ENCODE measurements around the gene MRPL9. TPM values are rescaled to one million over a fixed set of nuclear protein-coding genes. Genes with fewer than 3 reads are reported as not detected.
A peak's percentile ranks its signal among the peaks of the same experiment; 100 is the strongest.
"Not testable (repeated sequence)": the region's sequence is repeated elsewhere in the genome, so short reads cannot be mapped to it uniquely, and the experiment has no call there.

The MRPL9 gene
- total RNA-seq, 2 experiments from 2014 or later, result 87.4 to 95.0 TPM

DNA sequence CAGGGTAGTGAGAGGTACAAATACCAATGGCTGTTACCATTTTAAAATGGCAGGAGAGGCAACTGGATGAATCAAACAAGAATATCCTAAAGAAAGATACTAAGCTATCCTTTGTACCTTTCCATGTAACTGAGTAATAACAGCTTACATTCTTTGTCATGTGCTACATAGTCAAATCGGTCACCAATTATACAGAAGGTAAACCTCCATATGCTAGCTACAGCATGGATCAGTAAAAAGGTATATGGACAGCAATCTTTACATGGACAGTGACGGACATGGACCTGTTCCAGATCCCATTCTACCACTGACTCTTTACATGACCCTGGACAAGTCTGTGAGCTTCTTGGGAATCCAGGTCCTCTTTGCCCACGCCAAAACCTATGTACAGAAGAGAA lies 13.4 kb upstream of the MRPL9 start:
- DNase-seq, result no peak
- no peaks in the 10 kb centered on the region for H3K27me3 Mint-ChIP-seq
- no peak for ATAC-seq (ENCODE audit: low read depth)
- POLR2A ChIA-PET, result no interaction called here
- H3K36me3 Mint-ChIP-seq, result peaks cover 6% of the 10 kb centered on the region
- no peak overlapping the region for H3K4me3 Mint-ChIP-seq
- peaks cover 2% of the 10 kb centered on the region for H3K4me1 Mint-ChIP-seq
- no peak overlapping the region for H3K27ac Mint-ChIP-seq
- H3K9me3 Mint-ChIP-seq, result no peaks in the 10 kb centered on the region

DNA sequence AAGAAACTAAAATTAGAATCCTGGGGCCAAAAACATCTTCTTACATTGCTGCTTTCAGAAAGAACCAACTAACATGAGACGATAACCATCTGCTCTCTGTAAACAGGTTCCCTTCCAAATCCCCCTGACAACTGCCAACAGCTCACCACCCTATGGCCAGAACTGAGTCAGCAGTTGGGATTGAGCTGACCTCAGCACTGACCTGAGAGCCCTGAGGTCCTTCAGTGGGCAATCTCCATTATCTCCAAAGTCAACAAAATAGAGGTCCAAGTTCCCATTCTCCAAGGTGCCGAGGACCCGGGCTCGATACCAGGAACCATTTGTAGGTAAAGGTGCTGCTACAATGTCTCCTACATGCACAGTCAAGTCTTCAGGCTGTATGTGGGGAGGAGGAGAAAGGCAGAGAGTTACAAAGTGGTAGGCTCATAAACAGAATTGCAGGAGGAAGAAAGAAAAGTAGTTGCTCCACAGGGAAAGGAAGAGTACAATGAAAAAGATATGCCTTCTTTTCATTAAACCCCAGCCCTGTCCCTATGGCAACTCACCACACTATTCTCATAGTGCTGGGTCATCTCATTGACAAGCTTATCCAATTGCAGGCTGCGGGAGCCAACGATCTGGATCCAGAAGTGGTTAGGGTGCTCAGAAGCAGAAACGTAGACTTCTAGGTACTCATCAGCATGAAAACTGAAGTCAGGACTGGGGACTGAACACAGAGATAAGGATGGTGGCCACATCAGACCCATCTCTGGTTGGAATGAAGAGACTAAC lies 12.8 kb upstream of the MRPL9 start:
- DNase-seq (no peak), ATAC-seq (ENCODE audit: low read depth) (no peak)
- Mint-ChIP-seq H3K27ac (no peak overlapping the region), H3K27me3 (no peaks in the 10 kb centered on the region), H3K4me3 (no peak overlapping the region), H3K36me3 (peaks cover 4% of the 10 kb centered on the region), H3K4me1 (peaks cover 2% of the 10 kb centered on the region), H3K9me3 (no peaks in the 10 kb centered on the region)
- POLR2A ChIA-PET, result interaction anchor here (1.3 kb wide), 1 partner anchor 13 kb away, joined by 4 read pairs; the partner anchor contains the start of gene MRPL9

DNA sequence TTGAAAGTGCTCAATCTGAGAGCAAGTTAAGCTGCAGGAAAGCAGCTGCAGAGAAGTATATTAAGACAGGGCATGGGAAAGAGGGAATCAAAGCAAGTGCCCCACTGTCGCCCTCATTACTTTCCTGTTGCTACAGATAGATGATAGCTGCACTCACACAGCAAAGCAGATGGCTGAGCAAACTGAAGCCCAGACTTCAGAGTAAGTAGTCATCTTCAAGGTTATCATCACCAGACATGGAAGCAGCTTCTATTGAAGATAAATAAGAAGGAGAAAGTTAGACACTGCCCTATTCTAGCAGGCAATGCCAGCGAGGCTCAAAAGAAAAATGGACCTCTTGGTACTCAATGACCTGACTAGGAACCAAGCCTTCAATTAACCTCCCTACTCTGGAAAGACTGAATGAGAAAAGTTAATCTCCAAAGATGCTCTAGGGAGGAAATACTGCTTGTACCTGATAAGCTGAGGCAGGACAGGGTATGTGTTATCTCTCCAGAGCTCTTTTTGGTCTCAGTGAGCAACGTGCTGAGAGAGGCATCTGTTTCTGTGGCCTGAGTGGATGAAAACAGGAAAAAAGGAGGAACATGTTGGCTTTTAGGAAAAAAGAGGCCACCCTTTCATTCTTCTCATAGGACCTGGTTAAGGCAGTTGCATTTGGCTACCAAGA lies 11.1 kb upstream of the MRPL9 start:
- DNase-seq, result no peak
- Mint-ChIP-seq H3K4me1 (no peaks in the 10 kb centered on the region), H3K27ac (no peak overlapping the region), H3K36me3 (peaks cover 4% of the 10 kb centered on the region), H3K27me3 (no peaks in the 10 kb centered on the region), H3K9me3 (no peaks in the 10 kb centered on the region), H3K4me3 (no peak overlapping the region)
- ATAC-seq (ENCODE audit: low read depth), result no peak
- POLR2A ChIA-PET, result interaction anchor here (1.3 kb wide), 1 partner anchor 11 kb away, joined by 4 read pairs; the partner anchor contains the start of gene MRPL9

DNA sequence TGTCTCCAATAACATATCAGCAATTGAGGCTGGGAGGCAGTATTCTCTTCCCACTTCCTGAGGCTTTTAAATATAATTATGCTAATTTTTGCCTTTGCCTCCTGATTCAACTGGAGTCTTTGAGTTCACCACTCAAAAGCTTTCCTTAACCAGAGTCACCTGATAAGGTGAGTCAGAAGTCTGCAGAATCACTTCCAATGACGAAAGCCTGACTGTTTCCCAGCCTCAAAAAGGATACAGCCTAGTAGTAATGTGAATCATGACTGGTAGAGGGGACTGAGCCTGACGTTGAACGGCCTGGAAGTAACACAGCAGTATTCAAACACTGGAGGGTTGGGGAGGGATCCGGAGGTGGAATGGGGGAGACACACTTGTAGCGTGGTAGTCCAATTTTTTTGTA lies 10.4 kb upstream of the MRPL9 start:
- POLR2A ChIA-PET, result no interaction called here
- Mint-ChIP-seq H3K4me3 (no peak overlapping the region), H3K4me1 (no peaks in the 10 kb centered on the region), H3K9me3 (no peaks in the 10 kb centered on the region), H3K36me3 (peaks cover 4% of the 10 kb centered on the region), H3K27ac (no peak overlapping the region), H3K27me3 (no peaks in the 10 kb centered on the region)
- DNase-seq, result no peak
- no peak for ATAC-seq (ENCODE audit: low read depth)

DNA sequence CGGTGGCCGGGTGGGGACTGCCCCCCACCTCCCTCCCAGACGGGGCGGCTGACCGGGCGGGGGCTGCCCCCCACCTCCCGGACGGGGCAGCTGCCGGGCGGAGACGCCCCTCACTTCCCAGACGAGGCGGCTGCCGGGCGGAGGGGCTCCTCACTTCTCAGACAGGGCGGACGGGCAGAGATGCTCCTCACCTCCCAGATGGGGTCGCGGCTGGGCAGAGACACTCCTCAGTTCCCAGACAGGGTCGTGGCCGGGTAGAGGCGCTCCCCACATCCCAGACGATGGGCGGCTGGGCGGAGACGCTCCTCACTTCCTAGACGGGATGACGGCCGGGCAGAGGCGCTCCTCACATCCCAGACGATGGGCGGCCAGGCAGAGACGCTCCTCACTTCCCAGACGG lies 6.0 kb upstream of the MRPL9 start:
- H3K9me3 Mint-ChIP-seq; ATAC-seq (ENCODE audit: low read depth); H3K27ac Mint-ChIP-seq: not testable (repeated sequence)

DNA sequence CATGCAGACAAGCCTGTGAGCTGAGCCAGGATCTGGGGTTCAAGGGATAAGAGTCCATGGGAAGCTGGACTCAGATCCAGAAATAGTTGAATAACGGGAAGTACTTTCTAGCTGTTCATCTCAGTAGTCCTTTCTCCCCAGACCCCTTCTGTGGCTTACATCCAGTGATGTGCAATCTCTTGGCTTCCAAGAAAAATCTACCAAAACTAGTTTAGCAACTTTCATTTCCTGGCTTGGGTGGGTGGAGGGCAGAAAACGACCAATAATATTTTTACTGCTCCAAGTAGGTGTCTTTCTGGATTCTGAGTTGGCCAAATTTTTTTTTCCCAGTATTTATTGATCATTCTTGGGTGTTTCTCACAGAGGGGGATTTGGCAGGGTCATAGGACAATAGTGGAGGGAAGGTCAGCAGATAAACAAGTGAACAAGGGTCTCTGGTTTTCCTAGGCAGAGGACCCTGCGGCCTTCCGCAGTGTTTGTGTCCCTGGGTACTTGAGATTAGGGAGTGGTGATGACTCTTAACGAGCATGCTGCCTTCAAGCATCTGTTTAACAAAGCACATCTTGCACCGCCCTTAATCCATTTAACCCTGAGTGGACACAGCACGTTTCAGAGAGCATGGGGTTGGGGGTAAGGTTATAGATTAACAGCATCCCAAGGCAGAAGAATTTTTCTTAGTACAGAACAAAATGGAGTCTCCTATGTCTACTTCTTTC lies 5.2 kb upstream of the MRPL9 start:
- H3K36me3 Mint-ChIP-seq; H3K9me3 Mint-ChIP-seq; DNase-seq; H3K27me3 Mint-ChIP-seq; POLR2A ChIA-PET; H3K27ac Mint-ChIP-seq; H3K4me3 Mint-ChIP-seq; ATAC-seq (ENCODE audit: low read depth): not testable (repeated sequence)
- H3K4me1 Mint-ChIP-seq, result peaks cover 10% of the 10 kb centered on the region

More for the DNA sequence above, 6.0 kb upstream of the MRPL9 start:
- H3K36me3 Mint-ChIP-seq, POLR2A ChIA-PET, DNase-seq, H3K27me3 Mint-ChIP-seq, H3K4me3 Mint-ChIP-seq, H3K4me1 Mint-ChIP-seq: not testable (repeated sequence)

DNA sequence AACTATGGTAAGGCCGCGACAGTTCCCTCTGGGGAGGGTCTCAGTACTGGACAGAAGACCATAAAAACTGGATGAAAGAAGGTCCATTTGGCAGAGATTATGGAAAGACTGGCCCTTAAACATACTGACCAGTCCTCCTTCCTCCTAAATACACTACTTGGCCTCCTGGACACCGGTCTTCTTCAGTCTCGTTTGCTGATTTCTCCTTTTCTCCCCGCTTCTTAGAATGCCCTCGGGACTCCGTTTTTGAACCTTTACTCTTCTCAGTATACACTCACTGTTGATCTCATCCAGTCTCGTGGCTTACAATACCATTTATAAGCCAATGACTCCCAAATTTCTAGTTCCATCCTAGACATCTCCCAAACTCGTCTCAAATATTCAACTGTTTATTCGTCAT lies 694 bp upstream of the MRPL9 start:
- peak overlapping the region; percentile 95 for H3K27ac Mint-ChIP-seq
- POLR2A ChIA-PET, result interaction anchor here (1.1 to 2.3 kb wide), 4 partner anchors 8 to 574 kb away, joined by 3 to 17 read pairs (median 3); partner anchors contain the start of genes TDRKH and VPS72

DNA sequence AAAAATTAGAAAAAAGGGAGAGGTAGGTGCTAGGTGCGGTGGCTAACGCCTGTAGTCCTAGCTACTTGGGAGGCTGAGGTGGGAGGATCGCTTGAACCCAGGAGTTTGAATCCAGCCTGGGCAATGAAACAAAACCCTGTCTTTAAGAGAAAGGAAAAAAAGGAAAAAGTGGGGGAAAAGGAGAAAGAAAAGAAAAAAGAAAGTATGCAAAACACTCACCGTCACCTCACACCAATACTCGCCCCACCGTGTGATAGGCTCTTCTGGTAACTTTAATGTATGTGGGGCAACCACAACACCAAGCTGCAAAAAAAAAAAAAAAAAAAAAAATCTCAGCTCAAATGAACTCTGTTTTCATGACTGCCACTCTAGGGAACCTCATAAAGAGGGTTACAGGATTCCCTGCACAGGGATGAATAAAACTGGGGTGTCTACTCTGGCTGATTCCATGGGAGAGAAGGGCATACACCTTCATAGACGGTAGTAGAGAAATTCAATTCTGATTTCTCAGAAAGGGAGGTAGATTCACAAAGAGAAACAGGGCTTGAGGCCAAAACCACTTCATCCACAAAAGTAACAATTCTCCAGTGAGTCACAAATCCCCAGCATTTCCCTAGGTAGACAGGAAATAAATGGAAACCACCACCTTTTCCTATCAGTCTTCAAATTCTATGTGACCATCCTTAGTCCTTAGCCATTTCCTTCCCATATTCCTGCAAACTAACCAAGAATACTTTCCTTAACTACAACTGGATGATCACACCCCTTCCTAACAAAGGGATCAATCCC lies 2.5 kb downstream of the MRPL9 start:
- DNase-seq (no peak), ATAC-seq (ENCODE audit: low read depth) (no peak)
- Mint-ChIP-seq H3K27ac (no peak overlapping the region), H3K9me3 (no peaks in the 10 kb centered on the region), H3K4me3 (no peak overlapping the region), H3K36me3 (peaks cover 13% of the 10 kb centered on the region), H3K27me3 (no peaks in the 10 kb centered on the region), H3K4me1 (peaks cover 17% of the 10 kb centered on the region)
- POLR2A ChIA-PET, result interaction anchor here (0.6 kb wide), 2 partner anchors 214 to 233 kb away, joined by 4 read pairs; no protein-coding TSS in a partner anchor

More for the DNA sequence above, 694 bp upstream of the MRPL9 start:
- ATAC-seq (ENCODE audit: low read depth) (no peak), DNase-seq (no peak)
- no peaks in the 10 kb centered on the region for H3K27me3 Mint-ChIP-seq
- H3K4me3 Mint-ChIP-seq, result peak overlapping the region; percentile 86
- H3K36me3 Mint-ChIP-seq, result peaks cover 11% of the 10 kb centered on the region
- H3K4me1 Mint-ChIP-seq, result peaks cover 17% of the 10 kb centered on the region
- H3K9me3 Mint-ChIP-seq, result no peaks in the 10 kb centered on the region

DNA sequence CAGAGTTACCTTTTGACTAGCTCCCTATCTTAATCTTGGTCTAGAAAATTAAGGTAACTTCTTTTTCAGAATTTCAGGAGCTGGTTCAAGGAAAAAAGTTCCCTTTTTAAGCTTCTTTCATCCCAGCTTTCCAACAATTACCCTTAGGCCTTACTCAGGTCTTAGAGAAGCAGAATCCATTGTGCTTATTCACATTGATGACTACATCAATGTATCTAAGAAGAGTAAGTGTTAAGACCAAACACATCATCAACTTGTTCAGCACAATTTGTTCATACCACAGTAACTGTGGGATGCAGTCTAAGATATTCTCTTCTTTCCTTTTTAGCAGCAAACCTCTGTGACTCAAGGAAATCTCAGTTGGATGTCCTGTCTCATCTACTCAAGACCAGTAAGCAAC lies 4.1 kb downstream of the MRPL9 start:
- Mint-ChIP-seq H3K4me3 (no peak overlapping the region), H3K27ac (no peak overlapping the region), H3K9me3 (no peaks in the 10 kb centered on the region), H3K4me1 (peaks cover 15% of the 10 kb centered on the region), H3K36me3 (peaks cover 13% of the 10 kb centered on the region), H3K27me3 (no peaks in the 10 kb centered on the region)
- POLR2A ChIA-PET, result no interaction called here
- DNase-seq, result no peak
- ATAC-seq (ENCODE audit: low read depth), result no peak

DNA sequence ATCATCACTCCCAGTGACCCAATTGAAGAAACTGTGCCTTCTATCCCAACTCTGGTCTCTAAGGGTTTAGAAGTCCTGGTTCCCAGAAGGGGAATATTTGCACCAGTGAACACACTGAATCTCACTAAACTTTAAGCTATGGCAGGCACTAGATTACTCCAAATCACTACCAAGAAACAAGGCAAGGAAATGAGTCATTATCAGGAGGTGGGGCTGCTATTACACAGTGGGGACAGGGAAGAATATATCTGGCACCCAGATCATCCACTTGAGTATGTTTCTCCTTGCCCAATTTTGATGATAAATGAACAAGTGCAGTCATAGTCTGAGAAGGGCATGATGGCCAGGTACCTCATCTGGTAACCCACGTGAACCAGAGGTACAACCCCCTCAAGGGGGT lies 7.0 kb downstream of the MRPL9 start:
- Mint-ChIP-seq H3K9me3 (no peaks in the 10 kb centered on the region), H3K36me3 (peaks cover 11% of the 10 kb centered on the region), H3K4me3 (no peak overlapping the region), H3K27ac (peak overlapping the region; percentile 10), H3K27me3 (peaks cover 2% of the 10 kb centered on the region), H3K4me1 (peaks cover 2% of the 10 kb centered on the region)
- no peak for DNase-seq
- no peak for ATAC-seq (ENCODE audit: low read depth)
- POLR2A ChIA-PET, result no interaction called here

DNA sequence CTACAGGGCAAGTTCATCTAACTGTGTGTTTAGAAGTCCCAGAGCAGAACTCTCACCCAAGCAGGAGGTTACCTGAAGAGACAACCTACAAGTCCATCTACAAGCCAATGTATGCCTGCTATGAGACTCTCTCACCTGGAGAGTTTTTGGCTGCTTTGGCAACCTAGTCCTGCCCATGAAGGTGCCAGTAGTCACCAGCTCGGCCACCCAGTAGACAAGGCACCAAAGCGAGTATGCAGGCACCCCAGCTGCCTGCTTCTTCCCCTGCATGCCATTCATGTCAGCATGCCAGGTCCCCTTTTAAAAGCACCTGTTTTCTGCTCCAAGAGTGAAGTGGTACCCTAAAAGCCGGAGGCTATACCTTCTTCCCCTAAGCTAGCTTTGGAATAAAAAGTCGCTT lies 21.8 kb downstream of the MRPL9 start:
- peaks cover 40% of the 10 kb centered on the region for H3K27me3 Mint-ChIP-seq

DNA sequence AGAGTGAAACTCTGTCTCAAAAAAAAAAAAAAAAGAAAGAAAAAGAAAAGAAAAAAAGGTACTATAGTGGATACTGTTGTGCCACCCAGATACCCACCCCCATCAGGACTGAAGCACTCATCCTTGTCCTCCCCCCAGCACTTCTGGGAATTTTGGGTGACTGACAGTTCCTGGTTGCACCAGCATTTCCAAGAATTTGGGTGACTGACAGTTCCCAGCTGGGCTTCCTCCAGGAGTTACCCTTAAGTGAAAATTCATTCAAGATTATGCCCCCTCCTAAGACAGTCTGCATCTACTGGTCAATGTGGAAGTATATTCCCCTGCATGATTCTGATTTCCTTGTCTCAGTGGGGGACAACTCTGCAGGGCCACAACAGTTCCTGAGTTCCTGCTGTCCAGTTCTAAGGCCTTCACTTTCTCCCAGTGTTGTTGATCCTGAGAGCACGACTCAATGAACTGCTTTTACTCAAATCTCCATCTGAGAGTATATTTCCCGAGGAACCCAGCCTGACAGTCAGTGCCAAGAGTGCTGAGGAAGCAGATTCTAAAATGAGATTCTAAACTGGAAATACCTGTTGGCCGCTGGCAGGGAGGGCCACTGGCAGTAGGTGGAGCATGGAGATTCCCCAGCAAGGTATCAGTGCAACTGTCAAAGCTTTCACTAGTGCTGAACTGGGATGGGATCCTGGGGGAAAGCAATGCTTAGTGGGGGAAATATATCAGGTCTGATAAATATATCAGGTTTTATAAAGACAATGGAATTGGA lies 23.5 kb downstream of the MRPL9 start:
- Mint-ChIP-seq H3K4me1 (peaks cover 6% of the 10 kb centered on the region), H3K27me3 (peaks cover 27% of the 10 kb centered on the region), H3K9me3 (peaks cover 13% of the 10 kb centered on the region), H3K36me3 (peaks cover 2% of the 10 kb centered on the region), H3K4me3 (no peak overlapping the region), H3K27ac (no peak overlapping the region)
- DNase-seq, result no peak
- POLR2A ChIA-PET, result no interaction called here
- no peak for ATAC-seq (ENCODE audit: low read depth)

More for the DNA sequence above, 21.8 kb downstream of the MRPL9 start:
- H3K27ac Mint-ChIP-seq, result no peak overlapping the region
- ATAC-seq (ENCODE audit: low read depth) (no peak), DNase-seq (no peak)
- H3K4me1 Mint-ChIP-seq, result peaks cover 6% of the 10 kb centered on the region
- peaks cover 13% of the 10 kb centered on the region for H3K9me3 Mint-ChIP-seq
- no peak overlapping the region for H3K4me3 Mint-ChIP-seq
- H3K36me3 Mint-ChIP-seq, result peaks cover 2% of the 10 kb centered on the region
- POLR2A ChIA-PET, result no interaction called here

Data from activated naive CD8-positive, alpha-beta T cell treated with anti-CD3 and anti-CD28 coated beads, Interleukin-2, amount 10 ng/mL, durations not matched to agents 7 days and 5 days (primary cell).